HCT116 (cell line): ENCODE measurements around the gene FOXN3. TPM values are rescaled to one million over a fixed set of nuclear protein-coding genes. Genes with fewer than 3 reads are reported as not detected.

Experiments used
- ATAC-seq: fragments of 200-7000 bp; cut with Tn5 transposase; 2 replicates; pipeline ENCODE4 v1.9.1; 2020; ENCODE audit warnings: mild to moderate bottlenecking, moderate library complexity
- BruUV-seq: library from RNA; stranded (reverse); fragments of 400-500 nt; replicated peaks from 2 replicates; lab custom pipeline; 2021; lab: Mats Ljungman, UMichigan
- CTCF ChIA-PET: fragments of 300-600 bp; sonication (Branson Sonifier 250); formaldehyde crosslinking; loops from one replicate; lab custom pipeline; 2021; ENCODE audit warnings: antibody characterized with exemption; lab: Charles Lee
- POLR2A ChIA-PET: fragments of 300-600, 350-600 bp; sonication (Branson Sonifier 250); formaldehyde crosslinking; loops from one replicate; lab custom pipeline; 2021; ENCODE audit warnings: antibody characterized with exemption; lab: Charles Lee
- RAD21 ChIA-PET, 2 experiments: fragments of 300-600 bp; sonication (Branson Sonifier 250); formaldehyde crosslinking; loops; one replicate each; lab custom pipeline; 2023; ENCODE audit warnings: low total read pairs in 2 of 2; ENCODE audit not compliant: uncharacterized antibody in 2 of 2, unreplicated experiment in 2 of 2, low non-redundant PET in 1 of 2; lab: Charles Lee
- DNase-seq: peaks from one replicate; pipeline ENCODE4 v3.0.0-alpha.2; 2010; ENCODE audit warnings: low read depth, low spot score
- H2AFZ ChIP-seq: fragments of 200-600 bp; shearing (Covaris generic), sonication (generic); 2 replicates; pipeline ENCODE4 v1.6.1; 2017; ENCODE audit warnings: low read depth, mixed run types, mixed read lengths, antibody characterized with exemption, low read length; ENCODE audit not compliant: poor library complexity, severe bottlenecking
- H3K27ac ChIP-seq: 2 replicates; pipeline ENCODE4 v1.5.1; 2012; ENCODE audit warnings: low read depth, low read length
- H3K27me3 ChIP-seq: fragments of 200-600 bp; sonication (generic); 2 replicates; pipeline ENCODE4 v1.6.1; 2016; ENCODE audit warnings: mixed run types, low read length, mixed read lengths; ENCODE audit not compliant: insufficient read depth
- H3K36me3 ChIP-seq, 2 experiments: fragments of 200-500 bp in 1 of 2; fragments of 200-600 bp in 1 of 2; sonication (Bioruptor generic) in 1 of 2; sonication (generic) in 1 of 2; 2 replicates each; pipeline versions ENCODE4 v1.5.1 to v1.6.1; 2014 to 2016; ENCODE audit warnings: low read length in 2 of 2, inconsistent platforms in 1 of 2, mixed read lengths in 1 of 2, mixed run types in 1 of 2; ENCODE audit not compliant: insufficient read depth in 2 of 2, control insufficient read depth in 1 of 2
- H3K4me1 ChIP-seq, 2 experiments: fragments of 200-600 bp in 1 of 2; sonication (generic) in 1 of 2; 2 replicates each; pipeline versions ENCODE4 v1.5.1 to v1.6.1; 2012 to 2017; ENCODE audit warnings: low read length in 2 of 2, inconsistent platforms in 1 of 2, mild to moderate bottlenecking in 1 of 2, mixed read lengths in 1 of 2, mixed run types in 1 of 2, moderate library complexity in 1 of 2; ENCODE audit not compliant: insufficient read depth in 2 of 2, control insufficient read depth in 1 of 2
- H3K4me2 ChIP-seq: fragments of 200-600 bp; sonication (generic); 2 replicates; pipeline ENCODE4 v1.6.1; 2017; ENCODE audit warnings: mixed run types, low read length, mixed read lengths
- H3K4me3 ChIP-seq, 2 experiments: fragments of 200-600 bp in 1 of 2; sonication (generic) in 1 of 2; replicated peaks in 1 of 2; 2 replicates each; pipeline ENCODE4 v1.5.1; 2011 to 2016; ENCODE audit warnings: low read length in 2 of 2, control low read depth in 1 of 2, low read depth in 1 of 2, mild to moderate bottlenecking in 1 of 2, mixed read lengths in 1 of 2, mixed run types in 1 of 2
- H3K79me2 ChIP-seq: fragments of 200-600 bp; sonication (generic); 2 replicates; pipeline ENCODE4 v1.6.1; 2017; ENCODE audit warnings: mild to moderate bottlenecking, mixed run types, low read length, moderate library complexity, mixed read lengths; ENCODE audit not compliant: insufficient read depth
- H3K9ac ChIP-seq: fragments of 200-600 bp; sonication (generic); 2 replicates; pipeline ENCODE4 v1.6.1; 2016; ENCODE audit warnings: low read length, mixed read lengths
- H3K9me2 ChIP-seq: fragments of 200-600 bp; sonication (generic), shearing (Covaris generic); 2 replicates; pipeline ENCODE4 v1.6.1; 2017; ENCODE audit warnings: mixed run types, mild to moderate bottlenecking, moderate library complexity; ENCODE audit not compliant: insufficient read depth
- H3K9me3 ChIP-seq, 2 experiments: fragments of 200-500 bp in 1 of 2; fragments of 200-600 bp in 1 of 2; sonication (Bioruptor generic) in 1 of 2; sonication (generic) in 1 of 2; 2 replicates each; pipeline ENCODE4 v1.6.1; 2014 to 2017; ENCODE audit warnings: low read length in 2 of 2, mixed read lengths in 2 of 2, inconsistent platforms in 1 of 2, low read depth in 1 of 2, mild to moderate bottlenecking in 1 of 2, mixed run types in 1 of 2, moderate library complexity in 1 of 2; ENCODE audit not compliant: control insufficient read depth in 1 of 2, insufficient read depth in 1 of 2
- H4K20me1 ChIP-seq: fragments of 200-600 bp; sonication (generic), shearing (Covaris generic); 2 replicates; pipeline ENCODE4 v1.6.1; 2017; ENCODE audit warnings: mixed run types, mild to moderate bottlenecking, moderate library complexity; ENCODE audit not compliant: insufficient read depth
- ATF3 ChIP-seq: IDR thresholded peaks from 2 replicates; pipeline ENCODE4 v1.6.1; 2012
- CBX3 ChIP-seq: IDR thresholded peaks from 2 replicates; pipeline ENCODE4 v1.6.1; 2012; ENCODE audit warnings: low read depth
- CEBPB ChIP-seq: IDR thresholded peaks from 2 replicates; pipeline ENCODE4 v1.6.1; 2012; ENCODE audit warnings: low read depth
- CTCF ChIP-seq, 3 experiments: fragments of 200-600 bp in 1 of 3; sonication (generic) in 1 of 3; IDR thresholded peaks in 2 of 3; conservative IDR thresholded peaks in 1 of 3; 2 replicates each; pipeline ENCODE4 v1.5.1; 2012 to 2017; ENCODE audit warnings: low read depth in 2 of 3, low read length in 2 of 3, antibody characterized with exemption in 1 of 3, borderline replicate concordance in 1 of 3, control low read depth in 1 of 3, mild to moderate bottlenecking in 1 of 3, mixed read lengths in 1 of 3, mixed run types in 1 of 3, moderate library complexity in 1 of 3; ENCODE audit not compliant: insufficient read depth in 1 of 3
- EGR1 ChIP-seq: IDR thresholded peaks from 2 replicates; pipeline ENCODE4 v1.6.1; 2012; ENCODE audit warnings: low read depth
- ELF1 ChIP-seq: IDR thresholded peaks from 2 replicates; pipeline ENCODE4 v1.6.1; 2012; ENCODE audit warnings: low read depth, borderline replicate concordance
- EZH2 ChIP-seq: fragments of 200-600 bp; sonication (generic); IDR thresholded peaks from 2 replicates; pipeline ENCODE4 v1.6.1; 2017; ENCODE audit warnings: antibody characterized with exemption, mixed run types
- EZH2phosphoT487 ChIP-seq: fragments of 200-600 bp; IDR thresholded peaks from 2 replicates; pipeline ENCODE4 v1.6.1; 2018; ENCODE audit warnings: antibody characterized with exemption, borderline replicate concordance
- JUND ChIP-seq: IDR thresholded peaks from 2 replicates; pipeline ENCODE4 v1.6.1; 2012
- SIN3A ChIP-seq: IDR thresholded peaks from 2 replicates; pipeline ENCODE4 v1.6.1; 2012; ENCODE audit warnings: low read depth
- SRF ChIP-seq: IDR thresholded peaks from 2 replicates; pipeline ENCODE4 v1.6.1; 2012; ENCODE audit warnings: low read depth
- YY1 ChIP-seq: IDR thresholded peaks from 2 replicates; pipeline ENCODE4 v1.6.1; 2011; ENCODE audit warnings: low read length, low read depth, moderate library complexity, mild to moderate bottlenecking; ENCODE audit not compliant: insufficient replicate concordance; ENCODE audit errors: extremely low read depth
- ZBTB33 ChIP-seq: IDR thresholded peaks from 2 replicates; pipeline ENCODE4 v1.6.1; 2011; ENCODE audit warnings: mild to moderate bottlenecking, low read length, moderate library complexity; ENCODE audit not compliant: insufficient replicate concordance; ENCODE audit errors: extremely low read depth
- ZNF274 ChIP-seq: fragments of 200-500 bp; sonication (Bioruptor generic); IDR thresholded peaks from 2 replicates; pipeline ENCODE4 v1.6.1; 2014; ENCODE audit warnings: mild to moderate bottlenecking, low read depth, low read length, inconsistent platforms
- intact Hi-C: fragments of 100-400 bp; cut with micrococcal nuclease; formaldehyde crosslinking; loops from 2 replicates; pipeline ENCODE4 v1.10.0; 2022
- total RNA-seq: library from RNA; stranded (reverse); gene quantifications from one replicate; pipeline ENCODE4 v1.2.1, GENCODE V29; 2021; ENCODE audit not compliant: unreplicated experiment

The FOXN3 gene
- total RNA-seq, 1 experiment from 2014 or later: 20.0 TPM

GRCh38 chr14:89114109-89114508 lies 302.9 kb downstream of the FOXN3 start:
- no peak overlapping the region for H3K4me3 ChIP-seq
- H3K27me3 ChIP-seq: no peaks in the 10 kb centered on the region
- CTCF ChIA-PET: no interaction called here
- RAD21 ChIA-PET: no interaction called here
- DNase-seq (no peak), ATAC-seq (no peak)
- intact Hi-C loops: no loop called here
- no peak overlapping the region for H2AFZ ChIP-seq
- no peaks in the 10 kb centered on the region; a peak in 1 of 4 replicates for H3K9me3 ChIP-seq
- no peak overlapping the region for H3K27ac ChIP-seq
- no peaks in the 10 kb centered on the region for H3K9me2 ChIP-seq
- BruUV-seq: no TSS peak
- TF ChIP-seq YY1: no peak
- no peak for TF ChIP-seq CEBPB
- no peaks in the 10 kb centered on the region for H4K20me1 ChIP-seq
- H3K79me2 ChIP-seq: no peaks in the 10 kb centered on the region
- no peaks in the 10 kb centered on the region for H3K36me3 ChIP-seq
- H3K4me1 ChIP-seq: no peaks in the 10 kb centered on the region
- no peak overlapping the region for H3K4me2 ChIP-seq
- no peak overlapping the region for H3K9ac ChIP-seq
- POLR2A ChIA-PET: no interaction called here

GRCh38 chr14:89112720-89113119 lies 304.3 kb downstream of the FOXN3 start:
- Histone ChIP-seq H3K9ac (no peak overlapping the region), H2AFZ (no peak overlapping the region)
- TF ChIP-seq EGR1: no peak
- no peak for TF ChIP-seq YY1
- TF ChIP-seq ZBTB33: no peak
- TF ChIP-seq JUND: no peak
- no peak for TF ChIP-seq ZNF274
- no peak for TF ChIP-seq CTCF (IDR thresholded peaks at IDR 0.05 in 2 of 3, conservative IDR thresholded peaks at IDR 0.05 in 1 of 3; ENCODE audit: borderline replicate concordance in 1 of 3, insufficient read depth in 1 of 3, low read depth in 2 of 3, low read length in 2 of 3)
- no peak for TF ChIP-seq SRF
- TF ChIP-seq ELF1: no peak
- no peak for TF ChIP-seq EZH2
- no peak for TF ChIP-seq SIN3A
- TF ChIP-seq CEBPB: no peak
- no peak for TF ChIP-seq CBX3
- no peak for TF ChIP-seq EZH2phosphoT487
- TF ChIP-seq ATF3: no peak
- TF ChIP-seq, all 23 proteins: peak for 0
- no peaks in the 10 kb centered on the region for H3K9me2 ChIP-seq
- no peaks in the 10 kb centered on the region for H3K36me3 ChIP-seq
- ATAC-seq: no peak
- ChIA-PET CTCF (no interaction called here), POLR2A (no interaction called here), RAD21 (no interaction called here)
- H3K79me2 ChIP-seq: no peaks in the 10 kb centered on the region
- no peaks in the 10 kb centered on the region for H4K20me1 ChIP-seq
- H3K4me3 ChIP-seq: no peak overlapping the region
- BruUV-seq: no TSS peak
- no peaks in the 10 kb centered on the region for H3K27me3 ChIP-seq
- DNase-seq: no peak
- no peaks in the 10 kb centered on the region for H3K4me1 ChIP-seq
- no peaks in the 10 kb centered on the region for H3K9me3 ChIP-seq
- H3K27ac ChIP-seq: no peak overlapping the region
- H3K4me2 ChIP-seq: no peak overlapping the region
- intact Hi-C loops: no loop called here
